H1 (cell line): ENCODE data around the gene RPS6KC1. TPM values are rescaled to one million over a fixed set of nuclear protein-coding genes. Genes with fewer than 3 reads are reported as not detected.

Experiments used
- CHD2 ChIP-seq: IDR thresholded peaks from 2 replicates; pipeline ENCODE4 v1.6.1; 2012; ENCODE audit warnings: low read length, improper control_type of control experiment
- CREB1 ChIP-seq: IDR thresholded peaks from 2 replicates; pipeline ENCODE4 v1.6.1; 2012; ENCODE audit warnings: inconsistent platforms
- EZH2 ChIP-seq: fragments of 200-600 bp; sonication (generic); IDR thresholded peaks from 2 replicates; pipeline ENCODE4 v1.7.1; 2012; ENCODE audit warnings: low read depth, mild to moderate bottlenecking, moderate library complexity, low read length, inconsistent platforms; ENCODE audit not compliant: severe bottlenecking
- polyA plus RNA-seq, 7 experiments: library from polyadenylated mRNA; depleted of rRNA in 3 of 7; stranded (reverse) in 5 of 7; unstranded in 2 of 7; fragments of >200 nt in 5 of 7; fragments of 200-250 nt in 2 of 7; gene quantifications; 1 replicate in 5 of 7; 2 replicates in 1 of 7; 4 replicates in 1 of 7; pipeline versions ENCODE4 v1.2.1 to v1.2.3, GENCODE V29; 2011 to 2013; ENCODE audit warnings: missing spikeins in 2 of 7, mixed read lengths in 2 of 7
- total RNA-seq: library from RNA; stranded (reverse); fragmentation: NEBNext Ultra II Directional; extraction: Animal tissue kit (Norgen Biotek cat#: 25700); gene quantifications from 2 replicates; pipeline ENCODE4 v1.2.1, GENCODE V29; 2021

RPS6KC1 gene
- total and polyA plus RNA-seq, 2 of the 8 experiments (the other 6 are each of a cell fraction or from before 2014, with no cell fraction given): 4.9 to 17.6 TPM

DNA sequence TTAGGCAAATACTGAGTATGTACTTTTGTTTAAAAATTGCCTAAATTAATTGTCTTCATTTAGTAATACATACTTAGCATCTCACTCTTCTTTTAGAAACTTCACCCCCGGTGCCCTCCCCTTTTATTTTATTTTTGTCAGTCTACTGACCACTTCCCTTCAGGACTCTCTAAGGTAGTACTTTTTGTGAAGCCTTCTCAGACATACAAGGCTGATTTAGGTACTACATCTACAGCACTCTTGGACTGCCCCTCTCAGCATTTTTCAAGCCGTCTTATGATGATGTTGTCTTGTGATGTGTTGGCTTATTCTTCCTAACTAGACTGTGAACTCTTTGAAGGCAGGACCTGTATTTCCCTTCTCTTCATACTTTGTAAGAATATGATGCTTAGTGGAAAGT, 24.7 kb downstream of the RPS6KC1 start (continued):
- TF ChIP-seq EZH2: no peak
- TF ChIP-seq CREB1: no peak
- TF ChIP-seq CHD2: no peak
